GM12878 (cell line): Measurements from ENCODE around the gene ALS2. TPM values are rescaled to one million over a fixed set of nuclear protein-coding genes. Genes with fewer than 3 reads are reported as not detected.

Source experiments
- HDAC6 ChIP-seq: fragments of 200-600 bp; sonication (generic); IDR thresholded peaks from one replicate; pipeline ENCODE4 v1.8.0; 2017; ENCODE audit warnings: antibody characterized with exemption; ENCODE audit not compliant: unreplicated experiment
- HDGF ChIP-seq: fragments of 450-650 bp; IDR thresholded peaks from 2 replicates; pipeline ENCODE4 v1.6.1; 2016; ENCODE audit warnings: antibody characterized with exemption
- NRF1 ChIP-seq: conservative IDR thresholded peaks from 2 replicates; pipeline ENCODE4 v1.6.1; 2011; ENCODE audit warnings: mild to moderate bottlenecking, low read depth, low read length, improper control_type of control experiment
- PRDM15 ChIP-seq: fragments of 450-650 bp; formaldehyde crosslinking; IDR thresholded peaks from 2 replicates; pipeline ENCODE4 v1.4.0; 2020; ENCODE audit warnings: mild to moderate bottlenecking, moderate library complexity
- RAD21 ChIP-seq: IDR thresholded peaks from 2 replicates; pipeline ENCODE4 v1.6.1; 2011; ENCODE audit warnings: mild to moderate bottlenecking, low read depth, low read length, moderate library complexity; ENCODE audit not compliant: insufficient read depth
- STAT3 ChIP-seq: IDR thresholded peaks from 2 replicates; pipeline ENCODE4 v1.6.1; 2011; ENCODE audit warnings: low read depth, low read length, improper control_type of control experiment
- TAF1 ChIP-seq: IDR thresholded peaks from 2 replicates; pipeline ENCODE4 v1.6.1; 2011; ENCODE audit warnings: mild to moderate bottlenecking, low read depth, low read length, borderline replicate concordance
- TCF12 ChIP-seq: IDR thresholded peaks from 2 replicates; pipeline ENCODE4 v1.6.1; 2011; ENCODE audit warnings: low read depth, mild to moderate bottlenecking, low read length
- ZBTB40 ChIP-seq: fragments of 450-650 bp; IDR thresholded peaks from 2 replicates; pipeline ENCODE4 v1.6.1; 2016; ENCODE audit warnings: mild to moderate bottlenecking, moderate library complexity, borderline replicate concordance
- ZNF217 ChIP-seq: fragments of 450-650 bp; IDR thresholded peaks from 2 replicates; pipeline ENCODE4 v1.6.1; 2017; ENCODE audit warnings: antibody characterized with exemption, mild to moderate bottlenecking
- ZNF592 ChIP-seq: fragments of 450-650 bp; IDR thresholded peaks from 2 replicates; pipeline ENCODE4 v1.6.1; 2017; ENCODE audit warnings: mild to moderate bottlenecking, moderate library complexity
- ZSCAN29 ChIP-seq: fragments of 450-650 bp; IDR thresholded peaks from 2 replicates; pipeline ENCODE4 v1.6.1; 2017; ENCODE audit warnings: mild to moderate bottlenecking, moderate library complexity
- polyA plus RNA-seq, 11 experiments: library from polyadenylated mRNA; depleted of rRNA in 4 of 11; unstranded in 6 of 11; stranded (reverse) in 5 of 11; fragments of >200 nt; fragmentation: Nextera tagmentation in 4 of 11; fragmentation: Illumina TruSeq in 1 of 11; extraction: Ambion mirVana in 4 of 11; extraction: Trizol in 1 of 11; gene quantifications; 1 replicate in 1 of 11; 2 replicates in 10 of 11; pipeline versions ENCODE4 v1.2.1 to v1.2.3, GENCODE V29; 2011 to 2016; ENCODE audit warnings: inconsistent platforms in 2 of 11, missing spikeins in 2 of 11, low read depth in 1 of 11
- total RNA-seq, 4 experiments: library from RNA; depleted of rRNA in 3 of 4; stranded (reverse); fragments of >200 nt in 3 of 4; fragmentation: Illumina TruSeq in 1 of 4; extraction: Trizol in 1 of 4; gene quantifications; 2 replicates each; pipeline versions ENCODE4 v1.2.1 to v1.2.3, GENCODE V29; 2013 to 2021

ALS2 gene
- total and polyA plus RNA-seq, 10 of the 15 experiments (the other 5 are each of a cell fraction or from before 2014, with no cell fraction given): 2.4 to 10.4 (median 7.7) TPM

- TF ChIP-seq ZNF592 (no peak), ZBTB40 (no peak), HDGF (no peak), TCF12 (no peak), STAT3 (no peak), ZNF217 (no peak), ZSCAN29 (no peak), TAF1 (no peak), RAD21 (no peak), PRDM15 (CRISPR knock-in tag) (no peak), NRF1 (no peak), HDAC6 (no peak)
Measured at GRCh38 chr2:201696151-201696659, 84.5 kb downstream of the ALS2 start (continued).
